K562 (cell line): Measurements from ENCODE around the gene SON. TPM values are rescaled to one million over a fixed set of nuclear protein-coding genes. Genes with fewer than 3 reads are reported as not detected.

ENCODE experiments used
- CREB3 ChIP-seq: fragments of 450-650 bp; conservative IDR thresholded peaks from 2 replicates; pipeline ENCODE4 v1.6.1; 2016; ENCODE audit warnings: missing genetic modification characterization, low read depth, mild to moderate bottlenecking, missing compliant biosample characterization, moderate library complexity
- CTCF ChIP-seq, 3 experiments: IDR thresholded peaks in 2 of 3; conservative IDR thresholded peaks in 1 of 3; 2 replicates each; pipeline ENCODE4 v1.5.1; 2011 to 2012; ENCODE audit warnings: low read length in 3 of 3, mild to moderate bottlenecking in 3 of 3, control low read depth in 2 of 3, improper control_type of control experiment in 1 of 3, inconsistent platforms in 1 of 3, low read depth in 1 of 3, mixed read lengths in 1 of 3, moderate library complexity in 1 of 3; ENCODE audit not compliant: insufficient read depth in 2 of 3
- HDAC2 ChIP-seq: fragments of 450-650 bp; IDR thresholded peaks from 2 replicates; pipeline ENCODE4 v1.6.1; 2016; ENCODE audit warnings: mild to moderate bottlenecking
- HDAC3 ChIP-seq: fragments of 450-650 bp; IDR thresholded peaks from 2 replicates; pipeline ENCODE4 v1.6.1; 2018; ENCODE audit warnings: borderline replicate concordance, mild to moderate bottlenecking, moderate library complexity; ENCODE audit not compliant: partially characterized antibody
- HNRNPLL ChIP-seq: fragments of 200-400 bp; formaldehyde crosslinking; IDR thresholded peaks from 2 replicates; pipeline ENCODE4 v1.6.1; 2017; ENCODE audit warnings: low read length, low read depth, mild to moderate bottlenecking; ENCODE audit not compliant: poor library complexity, severe bottlenecking
- ILF3 ChIP-seq: fragments of 450-650 bp; IDR thresholded peaks from 2 replicates; pipeline ENCODE4 v1.6.1; 2018; ENCODE audit warnings: antibody characterized with exemption, mild to moderate bottlenecking, moderate library complexity, borderline replicate concordance
- MYNN ChIP-seq, 2 experiments: sonication (generic); formaldehyde crosslinking in 1 of 2; IDR thresholded peaks; 2 replicates each; pipeline versions ENCODE4 v1.5.0 to v1.6.1; 2016 to 2020; ENCODE audit warnings: antibody characterized with exemption in 1 of 2, missing genetic modification reagents in 1 of 2
- NCOA2 ChIP-seq, 2 experiments: fragments of 450-650 bp; IDR thresholded peaks; 2 replicates each; pipeline ENCODE4 v1.6.1; 2018; ENCODE audit warnings: mild to moderate bottlenecking in 2 of 2, moderate library complexity in 1 of 2; ENCODE audit not compliant: partially characterized antibody in 2 of 2
- NCOR1 ChIP-seq: fragments of 450-650 bp; IDR thresholded peaks from 2 replicates; pipeline ENCODE4 v1.6.1; 2016; ENCODE audit warnings: mild to moderate bottlenecking, moderate library complexity
- RBM17 ChIP-seq: fragments of 200-400 bp; formaldehyde crosslinking; IDR thresholded peaks from 2 replicates; pipeline ENCODE4 v1.6.1; 2017; ENCODE audit warnings: low read depth, mild to moderate bottlenecking, low read length, borderline replicate concordance
- SRSF7 ChIP-seq: fragments of 200-400 bp; formaldehyde crosslinking; optimal IDR thresholded peaks from 2 replicates; pipeline ENCODE3; 2017; ENCODE audit warnings: mild to moderate bottlenecking, low read depth, low read length
- TAF9B ChIP-seq: fragments of 450-650 bp; IDR thresholded peaks from 2 replicates; pipeline ENCODE4 v1.6.1; 2018; ENCODE audit warnings: mild to moderate bottlenecking; ENCODE audit not compliant: partially characterized antibody
- ZNF212 ChIP-seq: fragments of 450-650 bp; formaldehyde crosslinking; IDR thresholded peaks from 2 replicates; pipeline ENCODE4 v1.4.0; 2020; ENCODE audit warnings: mild to moderate bottlenecking
- polyA plus RNA-seq, 8 experiments: library from polyadenylated mRNA; depleted of rRNA in 4 of 8; stranded (reverse) in 5 of 8; unstranded in 3 of 8; fragments of >200 nt; fragmentation: Nextera tagmentation in 2 of 8; fragmentation: Illumina TruSeq in 1 of 8; extraction: Ambion mirVana in 2 of 8; extraction: Trizol in 1 of 8; gene quantifications; 2 replicates each; pipeline versions ENCODE4 v1.2.1 to v1.2.3, GENCODE V29; 2011 to 2014; ENCODE audit warnings: inconsistent platforms in 1 of 8, missing spikeins in 1 of 8
- total RNA-seq, 7 experiments: library from RNA; depleted of rRNA in 6 of 7; stranded (reverse); fragments of >200 nt in 6 of 7; fragmentation: Illumina TruSeq in 2 of 7; extraction: Trizol in 2 of 7; gene quantifications; 2 replicates each; pipeline versions ENCODE4 v1.2.1 to v1.2.3, GENCODE V29; 2011 to 2021; ENCODE audit warnings: low replicate concordance in 1 of 7
- TF ChIP-seq, protein P1 (sequence below): fragments of 450-650 bp; IDR thresholded peaks from 2 replicates; pipeline ENCODE4 v1.6.1; 2017; ENCODE audit warnings: antibody characterized with exemption, mild to moderate bottlenecking
- TF ChIP-seq, protein P2 (sequence below): fragments of 450-650 bp; formaldehyde crosslinking; IDR thresholded peaks from 2 replicates; pipeline ENCODE4 v1.4.0; 2020; ENCODE audit warnings: mild to moderate bottlenecking, moderate library complexity

Gene SON
- total and polyA plus RNA-seq, 9 of the 15 experiments (the other 6 are each of a cell fraction or from before 2014, with no cell fraction given), result 105 to 742 (median 187) TPM

- TF ChIP-seq RBM17 (no peak), NCOA2 (IDR thresholded peaks at IDR 0.05; ENCODE audit: partially characterized antibody in 2 of 2) (no peak), NCOR1 (0 out of 2 replicates have a peak, but pooled peaks have one; percentile 17), TAF9B (no peak), HDAC3 (no peak), HDAC2 (no peak), CREB3 (tag) (no peak), SRSF7 (no peak), ILF3 (no peak), HNRNPLL (no peak), ZNF212 (no peak), CTCF (IDR thresholded peaks at IDR 0.05 in 2 of 3, conservative IDR thresholded peaks at IDR 0.05 in 1 of 3; ENCODE audit: insufficient read depth in 2 of 3, low read depth in 1 of 3, low read length in 3 of 3) (no peak), MYNN (IDR thresholded peaks at IDR 0.05) (no peak), MYNN (CRISPR knock-in tag; IDR thresholded peaks at IDR 0.05) (no peak)
- TF ChIP-seq, protein P1, sequence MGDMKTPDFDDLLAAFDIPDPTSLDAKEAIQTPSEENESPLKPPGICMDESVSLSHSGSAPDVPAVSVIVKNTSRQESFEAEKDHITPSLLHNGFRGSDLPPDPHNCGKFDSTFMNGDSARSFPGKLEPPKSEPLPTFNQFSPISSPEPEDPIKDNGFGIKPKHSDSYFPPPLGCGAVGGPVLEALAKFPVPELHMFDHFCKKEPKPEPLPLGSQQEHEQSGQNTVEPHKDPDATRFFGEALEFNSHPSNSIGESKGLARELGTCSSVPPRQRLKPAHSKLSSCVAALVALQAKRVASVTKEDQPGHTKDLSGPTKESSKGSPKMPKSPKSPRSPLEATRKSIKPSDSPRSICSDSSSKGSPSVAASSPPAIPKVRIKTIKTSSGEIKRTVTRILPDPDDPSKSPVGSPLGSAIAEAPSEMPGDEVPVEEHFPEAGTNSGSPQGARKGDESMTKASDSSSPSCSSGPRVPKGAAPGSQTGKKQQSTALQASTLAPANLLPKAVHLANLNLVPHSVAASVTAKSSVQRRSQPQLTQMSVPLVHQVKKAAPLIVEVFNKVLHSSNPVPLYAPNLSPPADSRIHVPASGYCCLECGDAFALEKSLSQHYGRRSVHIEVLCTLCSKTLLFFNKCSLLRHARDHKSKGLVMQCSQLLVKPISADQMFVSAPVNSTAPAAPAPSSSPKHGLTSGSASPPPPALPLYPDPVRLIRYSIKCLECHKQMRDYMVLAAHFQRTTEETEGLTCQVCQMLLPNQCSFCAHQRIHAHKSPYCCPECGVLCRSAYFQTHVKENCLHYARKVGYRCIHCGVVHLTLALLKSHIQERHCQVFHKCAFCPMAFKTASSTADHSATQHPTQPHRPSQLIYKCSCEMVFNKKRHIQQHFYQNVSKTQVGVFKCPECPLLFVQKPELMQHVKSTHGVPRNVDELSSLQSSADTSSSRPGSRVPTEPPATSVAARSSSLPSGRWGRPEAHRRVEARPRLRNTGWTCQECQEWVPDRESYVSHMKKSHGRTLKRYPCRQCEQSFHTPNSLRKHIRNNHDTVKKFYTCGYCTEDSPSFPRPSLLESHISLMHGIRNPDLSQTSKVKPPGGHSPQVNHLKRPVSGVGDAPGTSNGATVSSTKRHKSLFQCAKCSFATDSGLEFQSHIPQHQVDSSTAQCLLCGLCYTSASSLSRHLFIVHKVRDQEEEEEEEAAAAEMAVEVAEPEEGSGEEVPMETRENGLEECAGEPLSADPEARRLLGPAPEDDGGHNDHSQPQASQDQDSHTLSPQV, result 0 out of 2 replicates have a peak, but pooled peaks have one; percentile 46
- TF ChIP-seq, protein P2, sequence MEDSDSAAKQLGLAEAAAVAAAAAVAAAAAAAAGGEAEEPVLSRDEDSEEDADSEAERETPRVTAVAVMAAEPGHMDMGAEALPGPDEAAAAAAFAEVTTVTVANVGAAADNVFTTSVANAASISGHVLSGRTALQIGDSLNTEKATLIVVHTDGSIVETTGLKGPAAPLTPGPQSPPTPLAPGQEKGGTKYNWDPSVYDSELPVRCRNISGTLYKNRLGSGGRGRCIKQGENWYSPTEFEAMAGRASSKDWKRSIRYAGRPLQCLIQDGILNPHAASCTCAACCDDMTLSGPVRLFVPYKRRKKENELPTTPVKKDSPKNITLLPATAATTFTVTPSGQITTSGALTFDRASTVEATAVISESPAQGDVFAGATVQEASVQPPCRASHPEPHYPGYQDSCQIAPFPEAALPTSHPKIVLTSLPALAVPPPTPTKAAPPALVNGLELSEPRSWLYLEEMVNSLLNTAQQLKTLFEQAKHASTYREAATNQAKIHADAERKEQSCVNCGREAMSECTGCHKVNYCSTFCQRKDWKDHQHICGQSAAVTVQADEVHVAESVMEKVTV, result no peak
These were observed 36.2 kb downstream of the SON start (continued) for GRCh38 chr21:33578959-33579542.
